NCI-H2196 (cell line): ENCODE results near the gene ELN.

Experiments
- DNase-seq: peaks from one replicate; lab custom pipeline; 2025; ENCODE audit not compliant: unreplicated experiment; lab: John Stamatoyannopoulos, UW

ELN gene

DNA sequence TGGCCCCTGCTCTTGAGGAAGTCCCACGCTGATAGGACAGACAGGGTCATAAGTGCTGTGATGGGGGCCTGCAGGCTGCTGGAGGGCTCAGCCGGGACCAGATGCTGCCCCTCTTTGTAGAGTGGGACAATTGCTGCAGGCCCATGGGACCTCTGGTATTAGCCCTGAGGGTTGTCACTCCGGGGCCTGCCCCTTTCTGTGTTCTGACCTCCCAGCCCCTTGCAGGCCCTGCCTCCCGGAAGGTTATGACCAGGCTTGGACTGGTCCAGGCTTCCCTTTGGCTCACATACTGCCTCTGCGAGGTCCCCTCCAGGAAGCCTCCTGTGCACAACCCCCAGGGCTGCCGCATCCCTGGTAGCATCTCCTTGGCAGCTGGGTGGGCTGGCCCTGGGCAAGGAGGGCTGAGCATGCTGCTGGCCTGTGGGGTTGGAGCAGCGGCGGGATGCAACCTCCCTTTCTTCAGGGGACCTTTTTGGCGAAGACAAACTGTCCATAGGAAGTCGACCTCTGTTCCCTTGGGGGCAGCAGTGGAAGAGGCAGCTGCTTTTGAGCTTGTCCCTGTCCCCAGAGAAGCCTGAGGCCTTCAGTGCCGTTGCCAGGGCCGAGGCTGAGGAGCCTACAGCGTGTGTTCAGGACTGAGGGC, 64.5 kb downstream of the ELN start:
- no peak for DNase-seq

GRCh38 chr7:74092964-74093471, 65.0 kb downstream of the ELN start:
- DNase-seq: peak; percentile 11

DNA sequence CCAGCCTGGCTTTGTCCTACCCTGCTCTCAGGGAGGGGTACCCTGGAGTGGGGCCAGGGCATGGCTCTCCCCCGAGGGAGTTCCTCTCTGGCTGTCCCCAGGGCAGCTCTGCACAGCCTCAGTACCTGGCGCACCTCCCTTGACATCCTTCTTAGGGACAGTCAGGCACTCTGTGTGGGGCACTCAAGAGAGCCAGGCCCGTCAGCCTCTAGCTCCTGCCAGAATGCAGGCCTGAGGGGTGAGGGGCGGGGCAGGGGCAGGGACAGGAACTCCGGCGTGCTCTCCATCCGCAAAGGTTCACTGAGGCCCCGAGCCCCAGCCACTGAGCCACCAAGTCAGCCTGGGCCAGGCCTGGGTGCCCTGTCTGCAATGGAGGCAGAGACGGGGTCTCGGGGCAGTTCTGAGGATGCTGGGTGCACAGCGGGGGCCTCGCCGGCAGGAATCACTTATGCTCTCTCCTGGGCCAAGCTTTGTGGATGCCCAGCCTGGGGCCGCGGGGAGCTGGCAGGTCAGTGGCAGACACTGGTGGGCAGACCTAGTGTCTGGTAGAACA, 65.8 kb downstream of the ELN start:
- no peak for DNase-seq

DNA sequence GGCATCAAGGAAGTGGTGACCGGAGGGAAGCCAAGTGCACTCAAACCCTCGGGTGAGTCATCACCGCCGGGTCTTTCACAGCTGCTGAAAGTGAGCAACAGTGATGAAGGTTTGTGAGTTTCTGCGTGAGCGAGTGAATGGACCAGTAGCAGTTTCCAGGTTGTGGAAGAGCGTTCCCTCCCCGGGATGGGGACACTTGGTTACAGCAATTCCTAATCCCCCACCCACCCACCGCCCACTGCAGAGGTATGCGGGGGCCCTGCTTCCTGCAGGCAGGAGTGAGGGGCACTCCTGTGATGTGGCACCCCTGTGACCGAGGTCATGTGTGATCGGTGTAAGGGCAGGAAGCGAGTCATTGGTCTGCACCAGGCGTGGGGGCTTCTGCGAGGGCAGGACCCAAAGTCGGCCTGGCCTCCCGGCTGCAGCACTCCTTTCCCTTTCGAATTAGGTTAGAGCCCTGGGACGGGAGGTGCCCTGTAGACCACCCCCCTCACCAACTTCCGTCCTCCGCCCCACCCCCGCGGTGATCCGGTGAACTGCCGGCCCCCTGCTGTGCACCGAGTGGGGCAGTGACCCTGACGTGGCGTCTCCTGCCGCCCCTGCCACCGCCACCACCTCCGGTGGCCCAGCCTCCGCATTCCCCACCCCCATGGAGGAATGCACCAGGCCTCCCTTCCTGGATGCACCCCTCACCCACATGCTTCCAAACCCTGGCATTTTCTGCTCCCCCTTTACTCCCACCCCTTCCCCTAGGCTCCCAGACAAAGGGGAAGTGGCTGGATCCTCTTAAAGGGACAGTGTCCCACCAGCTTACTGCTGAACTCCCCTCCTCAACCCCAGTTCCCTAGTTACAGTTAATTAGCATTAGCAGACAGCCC, 66.5 kb downstream of the ELN start:
- peak; percentile 78 for DNase-seq

DNA sequence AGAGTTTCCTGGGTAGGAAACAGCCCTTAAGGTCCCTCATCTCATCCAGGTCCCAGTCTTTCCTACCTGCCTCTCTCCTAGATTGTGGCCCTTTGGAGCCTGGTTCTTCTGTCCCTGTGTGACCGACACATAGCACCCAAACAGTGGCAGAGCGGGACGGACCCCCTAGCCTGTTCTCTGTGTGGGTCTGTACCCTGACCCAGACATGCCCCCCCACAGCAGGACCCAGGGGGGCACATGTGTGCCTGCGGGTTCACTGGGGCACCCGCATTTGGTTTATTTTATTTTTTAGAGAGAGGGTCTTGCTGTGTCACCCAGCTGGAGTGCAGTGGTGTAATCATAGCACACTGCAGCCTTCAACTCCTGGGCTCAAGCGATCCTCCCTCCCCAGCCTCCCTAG, 67.2 kb downstream of the ELN start:
- DNase-seq: no peak

DNA sequence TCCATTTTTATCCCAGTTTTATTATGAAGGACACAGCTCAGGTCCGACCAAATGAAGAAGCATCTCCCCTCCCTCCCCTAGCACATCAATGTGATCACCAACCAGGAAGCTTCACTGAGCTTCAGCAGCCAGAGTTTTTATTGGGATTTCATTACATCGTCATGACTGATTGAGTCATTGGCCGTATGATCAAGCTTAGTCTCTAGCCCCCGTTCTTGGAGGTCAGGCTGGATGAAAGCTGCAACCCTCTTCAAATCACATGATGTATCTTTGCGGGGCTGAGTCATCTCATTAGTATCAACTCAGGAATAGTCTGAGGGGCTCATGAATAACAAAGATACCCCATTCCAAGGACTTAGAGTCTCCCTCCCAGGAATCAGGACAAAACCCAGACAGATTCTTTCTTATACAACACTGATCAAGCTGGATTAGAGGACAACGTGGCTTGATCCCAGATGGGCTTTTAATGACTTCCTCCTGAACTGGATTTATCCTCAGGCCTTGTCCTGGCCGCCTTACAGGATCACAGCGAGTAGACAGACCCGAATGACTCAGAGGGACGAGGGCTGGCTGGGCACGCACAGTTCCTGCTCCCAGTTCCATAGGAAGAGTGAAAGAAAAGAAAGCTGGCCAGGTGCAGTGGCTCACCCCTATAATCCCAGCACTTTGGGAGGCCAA, 70.1 kb downstream of the ELN start:
- DNase-seq: no peak

GRCh38 chr7:74099031-74099430, 71.1 kb downstream of the ELN start:
- no peak for DNase-seq

DNA sequence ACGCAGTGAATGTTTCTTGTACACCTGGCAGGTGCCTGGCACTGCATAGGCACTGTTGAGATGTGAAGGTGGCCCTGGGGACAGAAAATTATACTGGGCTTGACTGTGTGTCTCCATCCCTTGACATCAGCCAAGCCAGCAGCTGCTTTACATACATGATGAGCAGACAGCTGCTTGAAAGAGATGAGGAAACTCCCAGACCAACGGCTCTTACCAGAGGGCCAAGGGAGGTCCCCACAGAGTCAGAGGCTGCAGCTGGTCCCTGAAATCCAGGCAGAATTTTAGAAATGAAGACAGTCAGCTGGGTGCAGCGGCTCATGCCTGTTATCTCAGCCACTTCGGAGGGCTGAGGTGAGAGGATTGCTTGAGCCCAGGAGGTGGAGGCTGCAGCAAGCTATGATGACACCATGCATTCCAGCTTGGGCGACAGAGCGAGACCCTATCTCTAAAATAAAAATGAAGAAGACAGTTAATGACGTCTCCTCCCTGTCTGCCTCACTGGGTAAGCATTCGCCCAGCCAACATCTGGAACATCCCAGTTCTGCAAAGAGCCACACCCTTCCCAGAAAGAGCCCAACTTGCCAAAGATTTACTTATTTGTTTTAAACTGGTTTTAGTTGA, 73.2 kb downstream of the ELN start:
- DNase-seq: no peak

GRCh38 chr7:74103219-74103772, 75.3 kb downstream of the ELN start:
- no peak for DNase-seq

DNA sequence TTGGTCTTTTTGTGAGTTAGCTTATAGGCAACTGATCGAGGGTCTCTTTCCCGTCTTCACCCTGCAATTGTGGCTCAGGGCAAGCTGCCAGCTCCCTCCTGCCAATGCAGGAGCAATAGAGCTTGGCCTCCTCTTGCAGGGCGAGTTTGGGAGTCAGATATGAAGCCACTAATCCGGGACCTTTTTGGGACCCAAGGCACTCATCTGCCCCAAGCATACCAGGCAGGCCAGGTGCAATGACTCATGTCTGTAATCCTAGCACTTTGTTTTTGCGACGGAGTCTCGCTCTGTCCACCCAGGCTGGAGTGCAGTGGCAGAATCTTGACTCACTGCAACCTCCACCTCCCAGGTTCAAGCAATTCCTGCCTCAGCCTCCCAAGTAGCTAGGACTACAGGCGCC, 76.7 kb downstream of the ELN start:
- peak; percentile 19 for DNase-seq

- DNase-seq: no peak
These were observed 78.0 kb downstream of the ELN start for GRCh38 chr7:74105992-74106391.

GRCh38 chr7:74106846-74107245, 78.9 kb downstream of the ELN start:
- DNase-seq: no peak

DNA sequence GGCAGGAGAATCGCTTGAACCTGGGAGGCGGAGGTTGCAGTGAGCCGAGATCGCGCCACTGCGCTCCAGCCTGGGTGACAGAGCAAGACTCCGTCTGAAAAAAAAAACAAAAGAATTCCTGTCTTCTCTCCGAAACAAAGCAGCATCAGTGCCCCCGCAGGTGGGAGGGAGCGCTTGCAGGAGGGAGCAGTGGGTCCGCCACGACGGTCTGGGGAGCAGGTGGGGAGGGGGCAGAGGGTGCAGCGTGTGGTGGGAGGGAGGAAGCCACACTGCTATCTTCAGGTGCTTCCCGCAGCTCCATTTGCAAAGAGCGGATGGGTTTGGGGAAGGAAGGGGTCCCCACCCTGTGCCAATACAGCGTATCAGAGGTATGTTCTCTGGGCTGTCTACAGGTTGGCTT, 87.4 kb downstream of the ELN start:
- DNase-seq: no peak

- DNase-seq: no peak
These were observed 88.4 kb downstream of the ELN start for GRCh38 chr7:74116356-74116755.
